Astrocyte of the spinal cord (primary cell): ENCODE data around the gene ERBB4.

Experiments
- DNase-seq: peaks from one replicate; pipeline ENCODE4 v3.0.0; 2011; ENCODE audit warnings: low read depth, low spot score
- H3K4me3 ChIP-seq: 2 replicates; pipeline ENCODE4 v1.5.1; 2011; ENCODE audit warnings: low read depth, mild to moderate bottlenecking, low read length, moderate library complexity
- in situ Hi-C: cut with HindIII; loops from 2 replicates; pipeline ENCODE4 v1.10.0; 2017; ENCODE audit warnings: low sequenced_read_pairs
- TF ChIP-seq, protein P1 (sequence below): IDR thresholded peaks from 2 replicates; pipeline ENCODE4 v1.5.1; 2012; ENCODE audit warnings: low read depth, mild to moderate bottlenecking, low read length, inconsistent platforms

The ERBB4 gene

DNA sequence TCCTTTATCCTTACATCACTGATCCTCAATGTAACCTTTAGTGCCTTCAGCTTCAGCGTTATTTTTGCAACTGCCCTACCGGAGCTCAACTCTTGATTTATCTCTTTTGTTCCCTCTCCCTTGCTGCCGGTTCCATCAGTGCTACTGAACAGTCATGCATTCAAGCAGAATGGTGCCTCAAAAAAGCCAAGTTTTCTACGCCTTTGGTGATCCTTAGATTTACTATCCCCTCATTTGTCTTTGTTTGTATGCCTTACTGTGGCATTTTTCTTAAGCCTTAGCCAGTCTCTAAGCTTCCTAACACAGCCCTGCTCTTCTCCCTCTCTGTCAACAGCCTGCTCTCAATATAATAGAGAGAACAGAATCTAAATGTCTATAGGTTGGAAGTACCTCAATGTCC lies 1134.5 kb downstream of the ERBB4 start:
- TF ChIP-seq, protein P1, sequence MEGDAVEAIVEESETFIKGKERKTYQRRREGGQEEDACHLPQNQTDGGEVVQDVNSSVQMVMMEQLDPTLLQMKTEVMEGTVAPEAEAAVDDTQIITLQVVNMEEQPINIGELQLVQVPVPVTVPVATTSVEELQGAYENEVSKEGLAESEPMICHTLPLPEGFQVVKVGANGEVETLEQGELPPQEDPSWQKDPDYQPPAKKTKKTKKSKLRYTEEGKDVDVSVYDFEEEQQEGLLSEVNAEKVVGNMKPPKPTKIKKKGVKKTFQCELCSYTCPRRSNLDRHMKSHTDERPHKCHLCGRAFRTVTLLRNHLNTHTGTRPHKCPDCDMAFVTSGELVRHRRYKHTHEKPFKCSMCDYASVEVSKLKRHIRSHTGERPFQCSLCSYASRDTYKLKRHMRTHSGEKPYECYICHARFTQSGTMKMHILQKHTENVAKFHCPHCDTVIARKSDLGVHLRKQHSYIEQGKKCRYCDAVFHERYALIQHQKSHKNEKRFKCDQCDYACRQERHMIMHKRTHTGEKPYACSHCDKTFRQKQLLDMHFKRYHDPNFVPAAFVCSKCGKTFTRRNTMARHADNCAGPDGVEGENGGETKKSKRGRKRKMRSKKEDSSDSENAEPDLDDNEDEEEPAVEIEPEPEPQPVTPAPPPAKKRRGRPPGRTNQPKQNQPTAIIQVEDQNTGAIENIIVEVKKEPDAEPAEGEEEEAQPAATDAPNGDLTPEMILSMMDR: no peak
- in situ Hi-C loops: no loop called here
- no peak overlapping the region for H3K4me3 ChIP-seq
- DNase-seq: no peak

- no peak overlapping the region for H3K4me3 ChIP-seq
- in situ Hi-C loops: no loop called here
- TF ChIP-seq, protein P1: no peak
- DNase-seq: no peak
Observed at GRCh38 chr2:211401328-211401727, 1137.3 kb downstream of the ERBB4 start.

DNA sequence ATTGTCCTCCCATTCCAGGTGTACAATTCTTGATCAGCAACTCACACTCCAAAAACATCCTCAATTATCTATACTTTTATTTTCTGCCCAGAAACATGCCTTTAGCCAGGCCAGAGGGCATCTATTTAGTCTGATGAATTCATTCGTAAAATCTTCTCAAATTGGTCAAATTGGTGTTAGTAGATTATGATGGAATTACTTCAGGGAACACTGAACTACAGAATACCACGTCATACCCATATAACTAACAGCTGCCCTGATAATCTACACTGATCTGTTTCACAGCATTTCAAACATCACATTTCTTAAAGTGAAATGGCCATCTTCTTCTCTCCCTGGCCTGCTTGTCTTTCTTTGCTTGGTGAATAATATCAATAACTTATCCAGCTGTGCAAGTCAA lies 1140.8 kb downstream of the ERBB4 start:
- TF ChIP-seq, protein P1: no peak
- in situ Hi-C loops: no loop called here
- no peak overlapping the region for H3K4me3 ChIP-seq
- no peak for DNase-seq

- TF ChIP-seq, protein P1: no peak
- in situ Hi-C loops: no loop called here
- H3K4me3 ChIP-seq: no peak overlapping the region
- no peak for DNase-seq
Observed at GRCh38 chr2:211396815-211397214, 1141.8 kb downstream of the ERBB4 start.

GRCh38 chr2:211391189-211391567 lies 1147.4 kb downstream of the ERBB4 start:
- in situ Hi-C loops: no loop called here
- no peak for DNase-seq
- TF ChIP-seq, protein P1: no peak
- no peak overlapping the region for H3K4me3 ChIP-seq

GRCh38 chr2:211390536-211391188 lies 1147.9 kb downstream of the ERBB4 start:
- DNase-seq: no peak
- in situ Hi-C loops: no loop called here
- TF ChIP-seq, protein P1: no peak
- no peak overlapping the region for H3K4me3 ChIP-seq
